HG03520 (cell line): ENCODE data around the gene RIMKLA.

ENCODE experiments used
- ATAC-seq: cut with Tn5 transposase; IDR thresholded peaks from one replicate; pipeline ENCODE4 v1.9.1; 2021; ENCODE audit warnings: mild to moderate bottlenecking, moderate library complexity; ENCODE audit not compliant: unreplicated experiment

The RIMKLA gene

DNA sequence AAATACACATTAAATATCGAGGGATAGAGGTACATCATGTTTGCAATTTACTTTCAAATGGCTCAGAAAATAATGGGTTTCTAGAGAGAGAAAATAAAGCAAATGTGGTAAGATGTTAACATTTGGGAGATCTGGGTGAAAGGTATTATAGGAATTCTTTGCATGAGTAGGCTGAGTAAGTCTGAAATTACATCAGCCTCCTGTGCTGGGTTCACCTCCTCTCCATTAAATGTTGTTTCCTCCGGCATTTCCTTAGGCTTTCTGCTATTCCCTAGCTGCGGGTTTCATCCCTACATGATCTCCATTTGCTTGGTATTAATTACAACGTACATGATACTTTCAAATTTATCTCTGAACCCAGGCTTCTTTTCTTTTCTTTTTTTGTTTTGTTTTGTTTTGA lies 43.6 kb downstream of the RIMKLA start:
- no peak for ATAC-seq

DNA sequence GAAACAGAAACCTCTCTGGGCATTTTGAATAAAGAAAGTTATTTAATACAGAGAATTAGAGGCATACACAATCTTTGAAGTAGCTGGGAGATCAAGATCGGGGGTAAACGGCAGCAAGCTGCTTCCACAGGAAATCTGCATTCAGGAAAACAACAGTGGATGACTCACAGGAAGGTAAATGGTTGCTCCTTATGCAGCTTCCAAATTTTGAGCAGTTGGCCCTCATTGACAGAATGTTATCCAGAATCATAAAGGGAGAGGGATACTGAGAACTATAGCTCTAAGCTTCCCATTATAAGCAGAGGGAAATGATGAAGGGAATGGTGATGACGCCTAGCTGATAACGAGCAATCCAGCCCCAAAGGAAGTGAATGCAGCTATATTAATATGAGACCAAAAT lies 46.6 kb downstream of the RIMKLA start:
- ATAC-seq = no peak

DNA sequence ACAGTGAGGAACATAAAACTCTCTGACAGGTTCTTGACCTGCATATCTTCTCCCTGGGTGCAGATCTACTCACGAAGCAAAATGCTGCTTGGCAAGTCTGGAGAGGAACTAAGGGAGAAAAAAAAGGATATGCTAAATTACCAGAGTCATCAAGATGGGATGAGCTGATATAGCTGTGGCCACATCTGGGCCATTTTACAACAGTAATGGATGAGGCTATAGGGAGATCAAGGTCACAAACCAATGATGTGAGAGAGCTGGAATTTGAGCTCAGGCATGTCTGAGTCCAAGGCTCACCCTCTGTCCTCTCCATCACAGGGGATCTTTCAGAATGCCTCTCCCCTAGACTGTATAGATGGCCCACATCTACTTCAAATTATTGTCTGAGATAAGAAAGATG lies 49.0 kb downstream of the RIMKLA start:
- no peak for ATAC-seq

DNA sequence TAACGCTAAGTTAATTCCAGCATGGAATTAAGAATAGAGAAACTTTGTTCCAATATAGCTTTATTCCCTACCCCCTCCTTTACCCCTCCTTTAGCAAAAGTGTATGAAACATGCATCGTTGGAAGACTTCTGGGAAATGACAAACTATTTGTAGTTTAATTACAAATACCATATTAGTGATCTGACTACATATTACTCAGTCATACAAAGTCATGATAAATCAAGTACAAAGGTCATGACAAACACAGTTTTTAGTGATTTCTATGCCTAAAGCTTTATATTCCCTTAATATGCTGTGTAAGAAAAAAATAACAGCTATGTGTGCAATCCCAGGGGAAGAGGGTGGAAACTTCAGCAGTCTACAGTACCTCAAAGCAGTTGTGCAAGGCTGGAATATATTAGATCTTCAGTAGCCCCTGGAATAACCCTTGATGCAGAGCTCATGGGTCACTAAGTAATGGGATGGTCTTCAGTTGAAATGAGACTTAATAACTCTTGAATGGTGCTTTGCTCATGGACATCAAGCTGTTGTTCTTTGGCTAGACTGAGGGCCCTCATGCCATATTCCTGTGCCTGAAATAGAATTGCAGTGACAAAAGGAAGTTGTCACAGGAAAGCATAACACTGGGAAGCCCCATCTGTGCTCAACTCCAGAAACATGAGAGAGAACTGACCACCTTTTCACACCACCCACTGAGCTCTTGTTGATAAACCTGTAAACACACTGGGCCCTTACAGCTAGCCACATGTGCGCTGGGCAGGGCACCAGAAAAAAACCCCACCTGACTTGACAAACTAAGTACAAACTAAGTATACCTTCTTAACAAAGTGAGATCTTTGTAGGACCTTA lies 49.9 kb downstream of the RIMKLA start:
- ATAC-seq = no peak

DNA sequence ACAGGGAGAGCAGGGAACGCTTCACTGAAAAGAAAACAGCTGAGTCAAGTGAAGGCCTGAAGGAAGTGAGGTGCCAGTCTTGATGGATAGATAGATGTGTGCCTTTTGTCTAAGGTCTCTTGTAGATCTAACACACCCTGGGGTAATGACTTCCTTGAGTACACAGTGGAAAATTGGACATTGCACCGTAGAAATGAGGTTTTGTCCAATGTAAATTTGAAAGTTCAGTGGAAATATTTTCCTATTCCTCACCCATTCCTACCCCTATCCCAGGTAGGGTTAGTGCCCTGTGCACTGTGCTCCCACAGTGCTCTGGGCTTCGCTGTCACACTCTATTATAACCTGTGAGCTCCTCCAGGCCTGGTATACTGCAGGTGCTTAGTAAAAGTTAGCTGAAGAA lies 50.9 kb downstream of the RIMKLA start:
- no peak for ATAC-seq

DNA sequence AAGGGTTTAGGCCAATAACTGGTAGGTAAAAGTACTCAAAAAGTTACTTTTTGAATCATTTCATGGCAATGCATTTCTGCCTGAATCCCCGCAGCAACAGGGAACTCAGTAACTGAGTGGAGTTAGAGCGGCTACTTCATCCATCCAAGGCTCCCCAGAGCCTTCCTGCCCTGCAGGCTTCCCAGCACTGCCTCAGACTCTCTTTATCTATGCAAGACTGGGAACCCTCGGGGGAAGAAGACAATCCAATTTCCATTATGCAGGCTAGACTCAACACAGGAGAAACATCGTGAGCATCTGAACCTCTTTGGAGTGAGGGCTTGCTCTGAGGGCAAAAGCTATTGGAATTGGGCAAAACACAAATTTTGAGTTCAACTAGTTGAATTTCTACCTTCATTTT lies 52.1 kb downstream of the RIMKLA start:
- no peak for ATAC-seq

DNA sequence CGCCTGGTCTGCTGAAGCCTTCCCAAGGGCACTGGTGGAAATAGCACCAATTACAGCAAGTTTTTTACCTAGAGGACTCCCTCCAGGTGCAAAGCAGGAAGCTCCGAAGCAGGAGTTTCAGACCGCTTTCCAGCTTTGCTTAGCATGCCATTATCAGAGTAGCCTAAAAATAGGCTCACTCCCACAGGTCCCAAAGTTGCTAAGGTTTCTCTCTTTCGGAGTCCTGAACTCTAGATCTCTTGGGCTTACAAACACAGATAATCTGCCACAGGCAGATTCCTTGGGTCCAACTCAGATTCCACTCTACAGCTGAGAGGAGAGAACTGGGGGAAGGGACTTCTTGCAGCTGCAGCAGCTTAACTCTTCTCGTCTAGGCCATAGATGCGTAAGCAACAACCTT lies 52.8 kb downstream of the RIMKLA start:
- ATAC-seq = no peak

DNA sequence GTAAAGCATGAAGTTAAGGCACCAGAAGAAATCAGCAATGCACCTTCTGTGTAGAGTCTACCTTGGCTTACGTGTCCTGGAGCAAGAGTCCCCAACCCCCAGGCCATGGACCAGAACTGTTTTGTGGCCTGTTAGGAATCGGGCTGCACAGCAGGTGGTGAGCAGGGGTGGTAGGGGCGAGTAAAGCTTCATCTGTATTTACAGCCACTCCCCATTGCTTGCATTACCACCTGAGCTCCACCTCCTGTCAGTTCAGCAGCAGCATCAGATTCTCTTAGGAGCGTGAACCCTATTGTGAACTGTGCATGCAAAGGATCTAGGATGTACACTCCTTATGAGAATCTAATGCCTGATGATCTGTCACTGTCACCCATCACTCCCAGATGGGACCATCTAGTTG lies 53.7 kb downstream of the RIMKLA start:
- ATAC-seq = no peak

DNA sequence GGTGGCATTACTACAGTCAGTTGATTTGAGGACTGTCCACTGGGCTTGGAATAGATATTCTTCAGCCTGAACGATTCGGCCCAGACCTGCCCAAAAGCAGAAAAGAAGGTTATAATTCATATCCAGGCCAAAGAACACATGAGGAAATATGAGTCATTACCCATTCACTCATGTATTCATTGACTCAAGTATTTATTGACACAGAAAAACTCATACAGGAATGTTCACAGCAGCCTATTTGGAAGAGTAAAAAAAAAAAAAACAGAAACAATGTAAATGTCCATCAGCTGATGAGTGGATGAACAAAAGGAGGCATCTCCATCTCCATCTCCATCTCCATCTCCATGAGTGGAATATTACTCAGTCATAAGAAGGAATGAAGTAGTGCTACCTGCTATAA lies 59.3 kb downstream of the RIMKLA start:
- ATAC-seq = no peak

DNA sequence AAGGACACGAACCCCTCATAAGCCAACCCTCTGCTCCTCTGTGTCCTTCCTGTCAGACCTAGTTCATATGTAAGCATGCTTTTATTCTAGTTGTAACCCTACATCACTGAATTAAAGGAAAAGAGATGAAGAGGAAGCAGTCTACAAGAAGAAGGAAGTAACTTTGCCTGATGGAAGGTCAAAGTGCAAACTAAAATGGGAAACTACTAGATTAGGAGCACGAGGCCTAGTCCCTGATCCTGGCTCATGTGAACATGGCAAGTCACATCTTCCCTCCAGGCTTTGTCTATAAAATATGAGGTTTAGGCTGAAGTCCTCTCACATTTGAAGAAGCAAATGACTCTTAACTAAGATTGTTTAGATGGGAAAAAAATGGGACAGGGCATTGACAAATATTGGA lies 62.1 kb downstream of the RIMKLA start:
- ATAC-seq = no peak

DNA sequence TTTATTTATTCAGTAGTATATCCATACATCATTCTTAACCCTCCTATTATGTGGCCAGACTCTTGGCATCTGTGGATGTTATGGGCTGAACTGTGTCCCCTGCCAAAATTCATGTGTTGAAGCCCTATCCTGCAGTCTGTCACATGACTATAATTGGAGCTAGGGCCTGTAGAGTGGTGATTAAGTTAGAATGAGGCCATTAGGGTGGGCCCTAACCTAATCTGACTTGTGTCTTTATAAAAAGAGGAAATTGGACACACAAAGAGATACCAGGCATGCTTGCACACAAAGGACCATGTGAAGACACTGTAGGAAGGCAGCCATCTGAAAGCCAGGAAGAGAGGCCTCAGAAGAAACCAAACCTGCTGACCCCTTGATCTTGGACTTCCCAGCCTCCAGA lies 68.7 kb downstream of the RIMKLA start:
- ATAC-seq = no peak

DNA sequence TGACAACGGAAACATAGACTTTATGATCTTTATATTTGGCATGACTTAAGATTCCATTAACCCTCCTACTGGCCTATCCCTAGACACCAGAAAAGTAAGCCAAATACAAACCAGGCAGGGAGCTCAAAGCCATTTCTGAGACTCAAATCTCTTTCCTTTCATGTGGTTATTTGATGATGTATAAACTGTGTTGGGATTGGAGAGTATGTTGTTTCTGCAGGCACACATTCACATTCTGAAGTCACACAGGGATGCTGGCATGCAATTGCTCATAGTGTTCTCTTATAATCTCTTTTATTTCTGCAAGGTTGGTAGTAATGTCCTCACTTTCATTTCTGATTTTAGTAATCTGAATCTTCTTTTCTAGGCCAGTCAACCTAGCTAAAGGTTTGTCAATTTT lies 69.5 kb downstream of the RIMKLA start:
- no peak for ATAC-seq

DNA sequence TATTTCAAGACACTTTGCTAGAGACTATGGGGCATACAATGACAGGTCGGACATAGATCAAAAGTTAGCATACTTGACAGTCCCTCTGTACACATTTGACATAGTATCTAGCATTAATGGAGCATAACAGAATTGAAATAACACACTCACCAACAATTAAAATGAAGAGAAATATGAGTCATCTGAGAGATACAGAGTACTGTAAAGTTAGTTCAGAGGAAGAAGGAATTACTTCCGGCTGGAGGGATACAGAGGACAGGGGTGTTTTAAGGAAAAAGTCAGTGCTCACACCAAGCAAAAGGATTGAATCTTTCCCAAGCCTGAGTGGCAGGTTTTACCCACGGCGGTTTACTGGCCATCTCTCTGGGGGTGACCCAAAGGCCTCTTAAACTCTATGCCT lies 72.8 kb downstream of the RIMKLA start:
- ATAC-seq = no peak

DNA sequence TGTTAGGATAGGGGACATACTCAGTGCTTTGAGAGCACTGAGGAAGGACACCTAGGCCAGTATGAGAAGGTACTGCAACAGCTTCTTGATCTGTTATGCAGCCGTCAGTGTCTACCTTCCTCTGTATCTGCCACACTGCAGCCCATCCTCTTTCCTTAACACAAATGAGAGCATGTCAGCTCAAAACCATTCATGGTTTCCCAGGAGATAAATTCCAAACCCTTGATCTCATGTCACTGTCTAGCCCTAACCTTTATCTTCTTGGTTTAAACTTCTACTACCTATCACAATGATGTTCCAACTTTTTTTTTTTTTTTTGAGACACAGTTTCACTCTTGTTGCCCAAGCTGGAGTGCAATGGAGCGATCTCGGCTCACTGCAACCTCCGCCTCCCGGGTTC lies 73.8 kb downstream of the RIMKLA start:
- no peak for ATAC-seq

DNA sequence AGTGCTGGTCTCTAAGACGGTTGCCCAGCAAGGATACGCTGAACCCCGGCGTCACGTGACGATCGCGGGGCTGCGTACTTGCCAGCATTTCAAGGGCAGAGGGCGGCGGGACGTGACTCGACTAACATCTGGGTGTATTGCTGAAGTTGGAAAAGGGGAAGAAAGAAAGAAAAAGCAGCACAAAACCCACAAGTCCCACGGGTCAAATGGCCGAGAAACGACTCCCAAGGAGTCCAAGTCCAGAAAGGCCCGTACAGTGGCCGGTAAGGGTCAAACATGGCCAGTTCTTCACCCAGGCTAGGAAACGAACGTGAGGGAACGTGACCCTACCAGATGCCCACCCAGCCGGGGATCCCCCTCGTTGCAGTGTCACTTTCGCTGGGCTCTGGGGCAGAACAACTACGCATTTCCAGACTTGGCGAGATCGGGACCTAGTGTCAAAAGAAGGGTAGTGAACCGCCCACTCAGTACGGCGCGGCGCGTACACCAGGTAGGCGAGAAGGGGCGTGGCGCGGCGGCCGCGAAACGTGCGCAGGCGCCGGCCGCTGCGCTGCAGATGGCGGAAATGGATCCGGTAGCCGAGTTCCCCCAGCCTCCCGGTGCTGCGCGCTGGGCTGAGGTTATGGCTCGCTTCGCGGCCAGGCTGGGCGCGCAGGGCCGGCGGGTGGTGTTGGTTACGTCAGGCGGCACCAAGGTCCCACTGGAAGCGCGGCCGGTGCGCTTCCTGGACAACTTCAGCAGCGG lies 75.6 kb downstream of the RIMKLA start, which contains the start of the genes PPCS and ZMYND12:
TSS of gene PPCS (plus strand) at position 534 of the 744 bp plus-strand sequence. CDS start at position 557, 23 bp downstream.
TSS of gene ZMYND12 (minus strand) at position 13 of the 744 bp plus-strand sequence. CDS start 25 bp downstream, outside the sequence.
- peak; percentile 69 for ATAC-seq

DNA sequence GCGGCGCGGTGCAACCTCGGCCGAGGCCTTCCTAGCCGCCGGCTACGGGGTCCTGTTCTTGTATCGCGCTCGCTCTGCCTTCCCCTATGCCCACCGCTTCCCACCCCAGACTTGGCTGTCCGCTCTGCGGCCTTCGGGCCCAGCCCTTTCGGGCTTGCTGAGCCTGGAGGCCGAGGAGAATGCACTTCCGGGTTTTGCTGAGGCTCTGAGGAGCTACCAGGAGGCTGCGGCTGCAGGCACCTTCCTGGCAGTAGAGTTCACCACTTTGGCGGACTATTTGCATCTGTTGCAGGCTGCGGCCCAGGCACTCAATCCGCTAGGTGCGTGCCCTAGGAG lies 76.1 kb downstream of the RIMKLA start:
- peak; percentile 44 for ATAC-seq

DNA sequence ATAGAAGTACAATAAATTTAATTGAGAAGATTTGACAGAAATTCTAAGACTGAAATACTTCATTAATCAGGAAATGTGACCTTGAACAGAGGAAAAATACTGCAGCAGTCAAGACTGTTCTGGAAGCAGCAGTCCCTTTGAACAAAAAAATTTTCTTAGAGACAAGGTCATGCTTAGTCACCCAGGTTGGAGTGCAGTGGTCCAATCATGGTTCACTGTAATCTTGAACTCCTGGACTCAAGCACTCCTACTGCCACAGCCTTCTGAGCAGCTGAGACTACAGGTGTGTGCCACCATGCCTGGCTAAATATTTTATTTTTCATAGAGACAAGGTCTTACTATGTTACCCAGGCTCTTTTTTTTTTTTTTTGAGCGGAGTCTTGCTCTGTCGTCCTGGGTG lies 80.6 kb downstream of the RIMKLA start:
- ATAC-seq = no peak

DNA sequence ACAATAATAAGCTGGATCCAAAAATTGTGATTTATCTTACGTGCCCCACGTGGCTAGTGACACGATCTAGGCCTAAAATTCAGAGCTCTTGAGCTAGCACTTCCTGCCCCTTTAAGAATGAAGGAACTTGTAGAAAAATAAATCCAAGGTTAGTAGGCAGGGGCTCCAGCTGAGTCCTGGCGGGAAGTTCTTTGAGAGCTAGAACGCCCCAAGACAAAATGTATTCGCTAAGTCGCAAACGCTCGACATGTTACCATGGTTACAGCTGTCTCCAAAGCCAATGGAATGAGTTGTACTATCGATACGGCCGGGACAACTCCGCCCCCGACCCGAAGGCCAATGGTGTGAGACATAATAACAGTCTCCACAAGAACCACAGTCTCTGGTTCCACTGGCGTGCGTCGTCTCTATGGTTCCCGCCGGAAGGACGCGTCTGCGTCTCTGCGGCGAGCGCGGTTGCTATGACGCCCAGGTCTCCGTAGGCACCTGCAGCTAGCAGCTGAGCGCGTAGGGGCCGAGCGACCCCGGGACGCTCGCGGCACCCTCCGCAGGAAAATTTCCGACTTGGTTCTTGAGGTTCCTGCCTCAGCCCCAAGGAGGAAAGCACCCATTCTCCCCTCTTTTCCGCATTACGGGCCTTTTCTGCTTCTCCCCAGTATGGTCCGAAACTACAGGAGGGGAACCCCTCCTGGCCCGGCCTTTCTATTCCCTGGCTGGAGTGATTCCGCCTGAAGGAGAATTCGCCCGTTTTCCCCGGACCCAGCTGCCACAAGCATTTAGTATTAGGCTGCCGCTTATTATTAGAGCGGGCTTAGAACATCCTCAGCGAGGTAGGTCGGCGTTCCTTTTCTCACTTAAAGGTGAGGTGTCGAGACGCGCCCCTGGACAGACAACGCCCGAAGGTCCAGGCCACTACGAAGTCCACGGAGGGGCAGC lies 82.5 kb downstream of the RIMKLA start, which contains the start of gene CCDC30:
TSS of gene CCDC30 (plus strand) at position 459 of the 936 bp plus-strand sequence. CDS start 17,266 bp downstream, outside the sequence.
- ATAC-seq = peak; percentile 99

DNA sequence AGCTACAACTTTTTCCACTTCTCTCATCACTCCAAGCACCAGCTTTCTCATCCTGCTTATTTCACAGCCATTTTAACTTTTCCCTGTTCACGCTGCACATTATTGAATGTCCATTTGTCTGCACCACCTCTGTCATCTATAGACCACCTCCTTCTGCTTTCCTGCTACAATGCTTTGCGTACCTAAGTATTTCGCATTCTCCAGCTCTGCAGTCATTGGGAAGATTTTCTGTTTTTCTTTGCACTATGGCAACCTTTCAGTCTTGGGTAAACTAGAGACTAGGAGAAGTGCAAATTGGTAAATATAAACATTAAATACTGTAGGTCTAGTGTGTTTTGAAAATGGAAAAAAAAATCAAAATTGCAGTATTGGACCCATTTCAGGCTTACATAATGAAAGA lies 83.3 kb downstream of the RIMKLA start:
- no peak for ATAC-seq

DNA sequence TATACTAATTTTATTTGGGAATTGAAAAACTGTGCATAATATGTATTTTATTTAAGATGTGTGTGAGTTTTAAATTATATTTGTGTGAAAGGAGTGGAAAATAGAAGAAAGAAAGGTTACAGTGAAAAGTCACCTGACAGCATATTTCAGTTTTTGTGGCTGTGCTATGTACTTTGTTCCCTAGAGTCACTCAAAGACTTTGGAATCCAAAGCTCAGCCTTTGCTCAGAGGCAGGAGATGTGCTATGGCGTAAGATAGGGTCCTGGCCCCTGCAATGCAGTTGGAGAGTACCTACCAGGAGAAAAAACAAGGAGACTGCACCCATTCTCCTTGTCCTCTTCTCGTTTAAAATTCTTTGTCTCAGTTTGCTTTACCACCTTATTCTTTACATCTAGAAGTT lies 85.4 kb downstream of the RIMKLA start:
- ATAC-seq = no peak

DNA sequence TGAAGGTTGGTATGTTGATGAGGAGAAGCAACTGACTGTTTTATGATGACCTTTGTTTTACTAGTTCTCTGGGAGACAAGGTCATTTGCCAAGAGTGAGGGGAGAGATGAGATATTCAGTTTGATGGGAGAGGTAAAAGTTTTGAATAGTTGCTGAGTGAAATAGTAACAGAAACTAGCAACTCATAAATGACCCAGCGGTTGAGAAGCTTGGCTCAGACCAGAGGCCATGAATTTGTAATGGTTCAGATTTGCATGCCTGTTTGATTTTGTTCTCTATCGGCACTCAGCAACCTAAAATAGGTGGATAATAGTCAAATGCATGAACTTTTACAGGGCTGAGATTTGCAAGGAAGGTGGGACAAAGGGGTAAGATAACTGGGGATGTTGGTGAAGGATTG lies 89.1 kb downstream of the RIMKLA start:
- no peak for ATAC-seq
